Ovary (tissue), 9 donors: ENCODE results near the gene SLX4IP. TPM values are rescaled to one million over a fixed set of nuclear protein-coding genes. Genes with fewer than 3 reads are reported as not detected.

Experiments
- DNase-seq, 5 donors: peaks; one replicate each; pipeline ENCODE4 v3.0.0-alpha.2; 2019 to 2020
- H3K27ac ChIP-seq, 2 donors: fragments of 200-600 bp; one replicate each; pipeline versions ENCODE4 v1.5.1 to v1.8.0; 2019 to 2022
- H3K27me3 ChIP-seq: fragments of 200-600 bp; one replicate; pipeline ENCODE4 v1.8.0; 2022
- H3K36me3 ChIP-seq: fragments of 200-600 bp; sonication (generic); one replicate; pipeline ENCODE4 v1.5.1; 2019
- H3K4me1 ChIP-seq: one replicate; pipeline ENCODE4 v1.8.1; 2013; ENCODE audit warnings: mild to moderate bottlenecking, moderate library complexity; ENCODE audit not compliant: insufficient read depth
- H3K4me3 ChIP-seq: fragments of 200-600 bp; sonication (generic); one replicate; pipeline ENCODE4 v1.5.1; 2017
- H3K9me3 ChIP-seq, 2 donors: fragments of 200-600 bp in 1 of 2; sonication (generic) in 1 of 2; one replicate each; pipeline versions ENCODE4 v1.5.1 to v1.8.1; 2013 to 2019; ENCODE audit warnings: mild to moderate bottlenecking in 1 of 2, moderate library complexity in 1 of 2
- CTCF ChIP-seq, 3 donors: fragments of 450-650 bp in 2 of 3; fragments of 200-600 bp in 1 of 3; IDR thresholded peaks; one replicate each; pipeline versions ENCODE4 v1.5.1 to v1.8.0; 2016 to 2022; ENCODE audit warnings: antibody characterized with exemption in 3 of 3, mild to moderate bottlenecking in 1 of 3
- EP300 ChIP-seq: sonication (generic); formaldehyde crosslinking; IDR thresholded peaks from one replicate; pipeline ENCODE4 v1.6.1; 2017; ENCODE audit warnings: antibody characterized with exemption
- POLR2A ChIP-seq: fragments of 450-650 bp; IDR thresholded peaks from one replicate; pipeline ENCODE4 v1.6.1; 2017; ENCODE audit warnings: antibody characterized with exemption, mild to moderate bottlenecking, moderate library complexity
- WGBS, 3 donors: extraction: QIAGEN DNeasy Blood & Tissue Kit in 1 of 3; methylation state at CpG; one replicate each; pipeline versions ENCODE4 v1.1.5 to v1.1.7; 2013 to 2017; 5-methylcytosine and 5-hydroxymethylcytosine counted together
- intact Hi-C, 4 donors: fragments of 100-400 bp; cut with DNase I; formaldehyde crosslinking; loops; one replicate each; pipeline versions ENCODE4 v1.11.0 to v1.15.1; 2022 to 2023
- polyA plus RNA-seq, 2 donors: library from polyadenylated mRNA; stranded (reverse); fragments of 200-250 nt in 1 of 2; fragments of 350-450 nt in 1 of 2; fragmentation: Illumina TruSeq in 1 of 2; extraction: RNeasy Lipid Tissue Mini Kit (QIAGEN cat#74804) in 1 of 2; gene quantifications; one replicate each; pipeline ENCODE4 v1.2.3, GENCODE V29; 2013 to 2014
- total RNA-seq, 7 donors: library from RNA; depleted of rRNA in 2 of 7; stranded (reverse); fragments of >200 nt in 2 of 7; fragmentation: NEBNext Ultra II Directional in 3 of 7; extraction: Animal tissue kit (Norgen Biotek cat#: 25700) in 3 of 7; gene quantifications; one replicate each; pipeline versions ENCODE4 v1.1.0 to v1.2.4, GENCODE V29; 2016 to 2023
- donor health status: DM: no; HTN: no; CAD: no; lungs with moderate emphysema.
- donor health status: DM: no; HTN: no; CAD: no.
- donor health status: Bipolar disorder and iron deficiency.
- donor health status: DM: yes; HTN: yes; CAD: no.
- donor health status: DM: no; HTN: no; CAD: no.
- donor health status: DM: yes; HTN: yes; CAD: no.

Gene SLX4IP
- total and polyA plus RNA-seq, 9 donors = 0.98 to 5.1 (median 2.8) TPM

DNA sequence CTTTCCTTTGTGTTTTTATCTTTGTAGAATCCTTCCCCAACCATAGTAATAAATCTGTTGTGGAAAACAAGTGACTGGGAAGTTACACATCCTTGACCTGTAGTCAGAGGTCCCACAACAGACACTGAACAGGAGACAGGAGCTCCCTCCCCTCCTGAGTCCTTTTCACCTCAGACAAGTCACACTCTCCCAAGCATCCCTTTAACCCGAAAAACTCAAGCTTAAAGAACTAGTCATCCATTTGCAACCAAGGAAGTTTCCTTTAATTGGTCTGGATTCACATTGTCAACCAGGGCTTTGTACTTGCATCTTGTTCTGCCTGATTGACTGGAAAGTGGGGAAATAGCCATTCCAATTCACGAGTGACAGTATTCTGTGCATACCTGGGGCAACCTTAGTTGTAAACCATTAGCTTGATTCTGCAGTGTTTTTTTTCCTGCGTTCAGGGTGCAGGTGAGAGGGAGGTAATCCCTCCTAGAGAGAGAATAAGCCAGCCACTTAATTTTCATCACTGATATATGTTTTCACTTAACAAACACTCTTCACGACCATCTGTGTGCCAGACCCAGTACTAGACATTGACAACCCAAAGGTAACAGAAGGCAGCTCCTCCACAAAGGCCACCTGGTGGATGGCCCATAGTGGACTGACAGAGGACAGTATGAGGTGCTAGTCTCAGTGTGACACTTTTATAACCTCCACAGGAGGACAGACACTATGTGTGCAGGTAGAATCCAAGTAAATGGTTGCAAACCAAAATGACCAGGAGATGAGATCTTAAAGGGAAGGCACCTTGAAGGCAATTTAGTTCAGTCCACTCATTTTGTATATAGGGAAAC, 112.4 kb downstream of the SLX4IP start:
- no peak for DNase-seq
- 76 to 80% (median 78%) methylated on average over 4 of the region's 4 CpGs for WGBS, 3 donors
- TF ChIP-seq POLR2A (no peak), CTCF (IDR thresholded peaks at IDR 0.05) (no peak), EP300 (no peak)
- Histone ChIP-seq H3K4me1 (no peaks in the 10 kb centered on the region), H3K27ac (no peak overlapping the region), H3K4me3 (no peak overlapping the region), H3K9me3 (no peaks in the 10 kb centered on the region), H3K36me3 (no peaks in the 10 kb centered on the region), H3K27me3 (no peaks in the 10 kb centered on the region)
- intact Hi-C loops = no loop called here

GRCh38 chr20:10549511-10549910, 114.4 kb downstream of the SLX4IP start:
- Histone ChIP-seq H3K27me3 (no peaks in the 10 kb centered on the region), H3K4me1 (no peaks in the 10 kb centered on the region), H3K27ac (no peak overlapping the region), H3K9me3 (no peaks in the 10 kb centered on the region), H3K36me3 (no peaks in the 10 kb centered on the region), H3K4me3 (no peak overlapping the region)
- no peak for DNase-seq
- 40 to 50% (median 42%) methylated on average over 3 of the region's 3 CpGs for WGBS, 3 donors
- no peak for TF ChIP-seq EP300
- intact Hi-C loops = no loop called here

DNA sequence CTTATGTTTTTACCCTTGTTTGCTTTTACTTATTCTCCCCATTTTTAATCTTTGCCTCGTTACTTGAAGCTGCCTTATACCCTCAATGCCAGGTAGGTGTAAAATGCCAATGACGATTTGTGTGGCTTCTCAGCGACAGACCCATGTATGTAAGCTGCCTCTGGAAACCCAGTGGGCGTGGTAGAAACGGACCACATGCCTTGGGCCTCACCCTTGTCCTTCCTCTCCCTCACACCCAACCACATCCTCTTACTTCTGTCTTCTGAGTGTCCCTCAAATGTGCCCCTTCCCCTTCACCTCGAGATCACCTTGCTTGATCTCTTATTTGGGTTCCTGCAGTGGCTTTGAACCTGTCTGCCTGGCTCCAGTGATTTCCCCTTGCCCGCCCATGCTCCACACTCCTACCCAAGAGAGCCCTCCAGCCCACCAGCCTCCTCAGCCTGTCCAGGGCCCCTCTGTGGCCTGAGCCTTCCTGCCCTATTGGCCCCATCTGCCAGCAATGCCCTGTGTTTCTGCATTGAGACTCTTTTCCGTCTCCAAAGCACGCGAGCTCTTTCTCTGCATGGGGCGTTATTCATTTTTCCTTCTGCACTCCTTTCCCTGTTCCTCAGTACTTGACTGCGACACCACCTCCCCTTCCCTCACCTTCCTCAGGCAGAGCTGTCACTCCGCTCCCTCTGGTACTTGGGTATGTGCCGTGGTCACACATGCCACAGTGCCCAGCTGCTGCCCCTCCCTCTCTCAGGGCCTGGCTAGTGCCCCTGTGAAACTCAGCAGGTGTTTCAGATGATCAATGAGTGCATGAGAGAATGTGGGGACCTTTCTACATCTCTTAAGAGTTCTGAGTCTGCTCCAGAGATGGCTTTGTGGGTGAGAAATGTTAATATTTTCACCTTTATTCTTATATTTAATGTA, 115.4 kb downstream of the SLX4IP start:
- TF ChIP-seq POLR2A (no peak), CTCF (IDR thresholded peaks at IDR 0.05) (no peak), EP300 (no peak)
- 92 to 98% (median 95%) methylated on average over 14 of the region's 14 CpGs for WGBS, 3 donors

DNA sequence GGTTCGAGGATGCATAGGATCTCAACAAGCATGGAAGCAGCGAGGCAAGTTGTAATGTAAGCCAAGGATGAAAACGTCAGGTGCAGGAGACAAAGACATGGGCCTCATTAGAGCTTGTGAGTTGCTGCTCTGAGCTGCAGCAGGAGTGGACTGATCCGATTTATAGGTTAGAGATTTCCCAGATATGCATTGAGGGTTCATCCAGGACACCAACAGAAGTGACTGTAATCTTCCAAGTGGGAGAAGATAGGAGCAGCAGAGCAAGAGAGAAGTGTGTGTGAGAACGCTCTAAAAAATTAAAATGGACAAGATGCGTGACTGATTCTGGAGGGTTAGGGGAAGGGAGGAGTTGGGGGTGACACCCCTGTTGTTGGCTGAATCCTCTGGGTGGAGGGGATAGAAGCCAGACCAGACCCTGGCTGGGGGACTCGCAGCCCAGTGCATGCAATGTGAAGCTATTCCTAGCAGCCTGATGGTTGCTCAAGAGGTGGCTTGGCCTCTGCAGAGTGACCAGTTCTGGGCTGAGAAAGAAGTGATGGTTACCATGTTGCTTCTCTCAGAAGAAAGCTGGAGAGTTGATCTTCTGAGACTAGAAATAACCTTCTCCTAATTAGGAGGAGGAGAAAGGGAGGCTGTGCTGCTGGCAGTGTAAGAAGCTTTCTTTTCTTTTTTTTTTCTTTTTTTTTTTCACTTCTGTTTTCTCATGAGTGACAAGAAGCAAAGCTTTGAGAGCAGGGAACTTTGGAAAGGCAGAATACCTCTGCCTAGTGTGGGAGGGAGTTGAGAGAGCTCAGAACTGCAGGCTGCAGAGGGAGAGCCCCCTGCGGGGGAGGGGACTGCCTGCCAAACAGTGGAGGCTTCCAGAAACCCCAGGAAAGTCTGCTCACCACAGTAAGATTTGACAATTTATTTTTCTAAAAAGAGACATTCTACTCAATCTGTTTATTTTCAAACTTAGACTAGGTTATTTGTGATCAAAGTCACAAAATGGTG, 116.9 kb downstream of the SLX4IP start:
- Histone ChIP-seq H3K36me3 (no peaks in the 10 kb centered on the region), H3K4me1 (no peaks in the 10 kb centered on the region), H3K27ac (no peak overlapping the region), H3K9me3 (no peaks in the 10 kb centered on the region), H3K27me3 (no peaks in the 10 kb centered on the region), H3K4me3 (no peak overlapping the region)
- WGBS, 3 donors = 74 to 81% (median 79%) methylated on average over 8 of the region's 8 CpGs
- intact Hi-C loops = loop anchor here in 3 of 4 donors (2.0 to 10.0 kb wide), 4 partner anchors 121 to 993 kb away; partner anchors contain the start of gene JAG1 (in 2 of the 3)
- no peak for DNase-seq
- TF ChIP-seq CTCF (IDR thresholded peaks at IDR 0.05) (no peak), POLR2A (no peak), EP300 (no peak)

More for the DNA sequence above, 115.4 kb downstream of the SLX4IP start:
- H3K27me3 ChIP-seq = no peaks in the 10 kb centered on the region
- H3K27ac ChIP-seq = no peak overlapping the region
- no peak overlapping the region for H3K4me3 ChIP-seq
- H3K36me3 ChIP-seq = no peaks in the 10 kb centered on the region
- H3K9me3 ChIP-seq = no peaks in the 10 kb centered on the region
- intact Hi-C loops = loop anchor here in 3 of 4 donors (10.0 kb wide), 3 partner anchors 124 to 994 kb away; partner anchors contain the start of gene JAG1 (in 1 of the 3)
- no peak for DNase-seq
- no peaks in the 10 kb centered on the region for H3K4me1 ChIP-seq
